ENCODE results near the gene NUMA1. TPM values are rescaled to one million over a fixed set of nuclear protein-coding genes. Genes with fewer than 3 reads are reported as not detected.
A peak's percentile ranks its signal among the peaks of the same experiment; 100 is the strongest.

The NUMA1 gene
- total and polyA plus RNA-seq, 9 of the 15 experiments (the other 6 are each of a cell fraction or from before 2014, with no cell fraction given): 4.1 to 104 (median 51.2) TPM

GRCh38 chr11:71999798-72000197 lies 80.5 kb downstream of the NUMA1 start (continued):
- TF ChIP-seq MITF (IDR thresholded peaks at IDR 0.05) (0 out of 2 replicates have a peak, but pooled peaks have one; percentile 18), ELF4 (CRISPR knock-in tag; IDR thresholded peaks at IDR 0.05) (no peak), VEZF1 (CRISPR knock-in tag; IDR thresholded peaks at IDR 0.05) (peak; percentile 18; the same call in 1 of the 2 replicates), RBBP5 (IDR thresholded peaks at IDR 0.05; ENCODE audit: borderline replicate concordance, insufficient read depth, low read length, poor library complexity, severe bottlenecking) (no peak), POLR2A (conservative IDR thresholded peaks at IDR 0.05) (no peak), FOXP4 (CRISPR knock-in tag; IDR thresholded peaks at IDR 0.05; ENCODE audit: borderline replicate concordance) (no peak), L3MBTL2 (IDR thresholded peaks at IDR 0.05) (peak; percentile 20; the same call in 1 of the 2 replicates), NR2F6 (CRISPR knock-in tag; IDR thresholded peaks at IDR 0.05) (no peak), MAZ (CRISPR knock-in tag; conservative IDR thresholded peaks at IDR 0.05 in 1 of 2, IDR thresholded peaks at IDR 0.05 in 1 of 2) (no peak), FOXM1 (IDR thresholded peaks at IDR 0.05; ENCODE audit: low read depth) (no peak), FOXM1 (CRISPR knock-in tag; IDR thresholded peaks at IDR 0.05; ENCODE audit: low read depth) (no peak), ZBTB49 (CRISPR knock-in tag; IDR thresholded peaks at IDR 0.05; ENCODE audit: borderline replicate concordance) (no peak), ZC3H11A (IDR thresholded peaks at IDR 0.05; ENCODE audit: low read depth, low read length) (no peak), MTA2 (IDR thresholded peaks at IDR 0.05; ENCODE audit: low read depth) (no peak), ZNF124 (CRISPR knock-in tag; IDR thresholded peaks at IDR 0.05) (no peak), FOXJ2 (tag; IDR thresholded peaks at IDR 0.05) (no peak), ZNF134 (CRISPR knock-in tag; conservative IDR thresholded peaks at IDR 0.05) (no peak), SREBF2 (CRISPR knock-in tag; IDR thresholded peaks at IDR 0.05) (no peak), ZC3H4 (CRISPR knock-in tag; IDR thresholded peaks at IDR 0.05; ENCODE audit: borderline replicate concordance) (no peak), ETV5 (CRISPR knock-in tag; IDR thresholded peaks at IDR 0.05; ENCODE audit: low read depth) (no peak), ZNF586 (CRISPR knock-in tag; conservative IDR thresholded peaks at IDR 0.05) (no peak)

Data from K562 (cell line).